HFF-Myc (cell line): ENCODE data around the gene SMARCC2.

Experiments used
- DNase-seq: peaks from one replicate; pipeline ENCODE4 v3.0.0-alpha.2; 2011; ENCODE audit warnings: low read depth; ENCODE audit errors: extremely low read depth
- H3K4me3 ChIP-seq: replicated peaks from 2 replicates; pipeline ENCODE4 v1.5.1; 2011; ENCODE audit warnings: low read depth, mild to moderate bottlenecking, control low read depth, low read length
- TF ChIP-seq, protein P1 (sequence below): IDR thresholded peaks from 2 replicates; pipeline ENCODE4 v1.5.1; 2012; ENCODE audit warnings: mild to moderate bottlenecking, low read depth, low read length, control low read depth; ENCODE audit errors: missing control alignments

The SMARCC2 gene

DNA sequence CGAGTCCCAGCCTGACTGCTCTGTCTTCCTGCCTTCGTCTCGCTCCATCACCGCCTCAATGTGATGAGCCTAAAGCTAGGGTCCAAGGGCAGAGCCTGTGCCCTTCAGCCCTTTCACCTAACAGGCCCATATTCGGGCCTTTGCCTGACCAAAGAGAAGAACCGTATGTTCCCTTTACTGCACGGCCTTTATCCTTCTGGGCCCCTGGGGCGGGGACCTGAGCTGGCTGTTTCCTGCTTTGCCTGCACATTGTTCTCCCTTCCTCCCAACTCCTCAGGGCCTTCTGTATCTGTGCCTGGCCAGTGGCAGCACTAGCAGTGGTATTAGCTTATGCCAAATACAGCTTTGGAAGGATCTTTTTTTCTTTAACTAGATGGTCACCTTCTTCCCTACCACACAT, 45.4 kb downstream of the SMARCC2 start:
- H3K4me3 ChIP-seq = no peak overlapping the region
- DNase-seq = no peak
- TF ChIP-seq, protein P1, sequence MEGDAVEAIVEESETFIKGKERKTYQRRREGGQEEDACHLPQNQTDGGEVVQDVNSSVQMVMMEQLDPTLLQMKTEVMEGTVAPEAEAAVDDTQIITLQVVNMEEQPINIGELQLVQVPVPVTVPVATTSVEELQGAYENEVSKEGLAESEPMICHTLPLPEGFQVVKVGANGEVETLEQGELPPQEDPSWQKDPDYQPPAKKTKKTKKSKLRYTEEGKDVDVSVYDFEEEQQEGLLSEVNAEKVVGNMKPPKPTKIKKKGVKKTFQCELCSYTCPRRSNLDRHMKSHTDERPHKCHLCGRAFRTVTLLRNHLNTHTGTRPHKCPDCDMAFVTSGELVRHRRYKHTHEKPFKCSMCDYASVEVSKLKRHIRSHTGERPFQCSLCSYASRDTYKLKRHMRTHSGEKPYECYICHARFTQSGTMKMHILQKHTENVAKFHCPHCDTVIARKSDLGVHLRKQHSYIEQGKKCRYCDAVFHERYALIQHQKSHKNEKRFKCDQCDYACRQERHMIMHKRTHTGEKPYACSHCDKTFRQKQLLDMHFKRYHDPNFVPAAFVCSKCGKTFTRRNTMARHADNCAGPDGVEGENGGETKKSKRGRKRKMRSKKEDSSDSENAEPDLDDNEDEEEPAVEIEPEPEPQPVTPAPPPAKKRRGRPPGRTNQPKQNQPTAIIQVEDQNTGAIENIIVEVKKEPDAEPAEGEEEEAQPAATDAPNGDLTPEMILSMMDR = no peak

DNA sequence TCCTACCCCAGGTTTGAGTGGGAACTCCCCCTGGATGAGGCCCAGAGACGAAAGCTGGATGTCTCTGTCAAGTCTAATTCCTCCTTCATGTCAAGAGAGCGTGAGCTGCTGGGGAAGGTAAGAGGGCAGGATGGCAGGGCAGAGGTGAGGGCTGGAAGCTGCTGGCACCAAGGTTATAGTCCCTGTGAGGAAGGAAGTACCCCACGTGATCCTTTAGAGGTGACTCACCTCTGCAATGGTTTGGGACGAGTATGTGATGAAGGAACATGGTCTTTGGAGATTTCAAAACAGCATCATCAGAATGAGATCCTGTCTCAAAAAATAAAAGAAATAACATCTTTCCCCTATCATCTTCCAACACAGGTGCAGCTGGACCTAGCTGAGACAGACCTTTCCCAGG, 46.1 kb downstream of the SMARCC2 start:
- TF ChIP-seq, protein P1 = no peak
- no peak overlapping the region for H3K4me3 ChIP-seq
- DNase-seq = no peak

DNA sequence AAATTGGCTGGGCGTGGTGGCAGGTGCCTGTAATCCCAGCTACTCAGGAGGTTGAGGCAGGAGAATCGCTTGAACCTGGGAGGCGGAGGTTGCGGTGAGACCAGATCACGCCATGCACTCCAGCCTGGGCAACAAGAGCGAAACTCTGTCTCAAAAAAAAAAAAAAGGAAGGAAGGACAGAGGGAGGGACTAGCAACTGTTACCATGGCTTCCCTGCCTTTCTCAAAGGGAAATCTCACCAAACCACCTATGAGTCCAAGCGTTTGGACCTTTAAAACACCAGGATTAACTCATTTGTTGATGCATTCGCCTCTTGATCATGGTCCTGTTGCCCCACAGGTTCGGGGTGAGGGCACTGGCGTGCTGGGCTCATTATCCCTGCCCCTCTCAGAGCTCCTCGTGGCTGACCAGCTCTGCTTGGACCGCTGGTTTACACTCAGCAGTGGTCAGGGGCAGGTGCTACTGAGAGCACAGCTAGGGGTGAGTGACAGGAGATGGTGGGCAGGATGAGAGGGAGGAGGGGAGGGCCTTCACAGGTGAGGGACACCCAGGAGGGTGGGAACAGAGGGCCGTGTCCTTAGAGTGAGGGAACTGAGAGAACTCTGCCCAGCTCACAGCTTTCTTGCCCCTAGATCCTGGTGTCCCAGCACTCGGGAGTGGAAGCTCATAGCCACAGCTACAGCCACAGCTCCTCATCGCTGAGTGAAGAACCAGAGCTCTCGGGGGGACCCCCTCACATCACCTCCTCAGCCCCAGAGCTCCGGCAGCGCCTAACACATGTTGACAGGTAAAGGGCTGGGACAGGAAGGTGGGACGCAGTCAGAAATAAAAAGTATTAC, 47.1 kb downstream of the SMARCC2 start:
- DNase-seq = no peak
- TF ChIP-seq, protein P1 = no peak

DNA sequence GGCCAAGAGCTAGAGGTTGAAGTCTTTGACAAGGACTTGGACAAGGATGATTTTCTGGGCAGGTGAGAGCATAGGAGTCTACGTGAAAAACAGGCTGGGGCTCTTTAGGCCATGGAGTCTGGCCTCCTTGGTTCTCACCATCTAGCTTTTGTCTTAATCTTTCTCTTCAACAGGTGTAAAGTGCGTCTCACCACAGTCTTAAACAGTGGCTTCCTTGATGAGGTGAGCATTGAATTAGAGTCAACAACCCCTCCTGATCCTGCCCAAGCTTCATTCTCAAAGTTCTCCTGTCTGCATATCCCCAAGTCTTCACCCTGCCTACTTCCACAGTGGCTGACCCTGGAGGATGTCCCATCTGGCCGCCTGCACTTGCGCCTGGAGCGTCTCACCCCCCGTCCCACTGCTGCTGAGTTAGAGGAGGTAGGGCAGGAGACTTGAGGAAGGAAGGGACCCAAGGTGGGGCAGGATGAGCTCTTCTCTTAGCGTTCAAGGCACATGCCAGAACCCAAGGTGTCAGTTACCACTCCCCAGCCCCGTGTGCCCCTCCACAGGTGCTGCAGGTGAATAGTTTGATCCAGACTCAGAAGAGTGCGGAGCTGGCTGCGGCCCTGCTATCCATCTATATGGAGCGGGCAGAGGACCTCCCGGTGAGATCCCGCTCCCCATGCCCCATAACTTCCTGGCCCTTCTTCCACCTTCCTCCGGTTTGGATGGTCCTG, 51.3 kb downstream of the SMARCC2 start:
- H3K4me3 ChIP-seq = no peak overlapping the region
- TF ChIP-seq, protein P1 = no peak
- no peak for DNase-seq

More for the DNA sequence above, 47.1 kb downstream of the SMARCC2 start:
- H3K4me3 ChIP-seq = no peak overlapping the region

DNA sequence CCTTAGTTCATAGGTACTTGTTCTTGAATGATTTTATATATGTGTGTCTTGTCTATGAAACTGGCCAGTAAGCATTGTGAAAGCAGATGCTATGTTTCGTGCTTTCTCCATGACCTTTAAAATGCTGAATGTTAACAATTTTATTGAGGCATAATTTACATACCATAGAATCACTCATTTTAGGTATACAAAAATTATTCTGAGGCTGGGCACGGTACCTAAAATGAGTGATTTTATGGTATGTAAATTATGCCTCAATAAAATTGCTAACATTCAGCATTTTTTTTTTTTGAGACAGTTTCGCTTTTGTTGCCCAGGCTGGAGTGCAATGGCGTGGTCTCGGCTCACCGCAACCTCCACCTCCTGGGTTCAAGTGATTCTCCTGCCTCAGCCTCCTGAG, 54.4 kb downstream of the SMARCC2 start:
- TF ChIP-seq, protein P1 = no peak
- no peak for DNase-seq
- no peak overlapping the region for H3K4me3 ChIP-seq

DNA sequence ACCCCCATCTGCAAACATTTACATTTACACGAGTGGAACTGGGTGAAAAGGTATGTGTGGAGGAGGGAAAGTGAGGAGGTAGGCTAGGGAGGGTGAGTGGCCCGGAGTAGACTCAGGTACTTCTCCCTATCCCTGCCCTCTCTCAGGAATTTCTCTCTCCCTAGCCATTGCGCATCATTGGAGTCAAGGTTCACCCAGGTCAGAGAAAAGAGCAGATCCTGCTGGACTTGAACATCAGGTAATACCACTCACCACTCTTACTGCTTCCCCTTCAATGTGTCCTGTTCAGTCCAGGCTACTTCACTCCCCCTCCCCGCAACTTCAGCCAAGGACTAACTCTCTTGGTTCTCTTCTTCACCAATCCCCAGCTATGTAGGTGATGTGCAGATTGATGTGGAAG, 58.4 kb downstream of the SMARCC2 start:
- H3K4me3 ChIP-seq = no peak overlapping the region

More for the DNA sequence above, 58.4 kb downstream of the SMARCC2 start:
- DNase-seq = no peak
- TF ChIP-seq, protein P1 = no peak
